Neural crest cell (in vitro differentiated cells): ENCODE data around the gene KCNH6. TPM values are rescaled to one million over a fixed set of nuclear protein-coding genes. Genes with fewer than 3 reads are reported as not detected.

Experiments
- DNase-seq: peaks from one replicate; pipeline ENCODE4 v3.0.0; 2021; ENCODE audit warnings: low read depth, mixed read lengths, low spot score
- H3K27ac Mint-ChIP-seq: one replicate; pipeline ENCODE4 v1.8.0; 2021; ENCODE audit warnings: mild to moderate bottlenecking, mixed read lengths; ENCODE audit not compliant: unreplicated experiment
- H3K27me3 Mint-ChIP-seq: 2 replicates; pipeline ENCODE4 v1.8.0; 2021; ENCODE audit warnings: low read depth, mild to moderate bottlenecking, mixed read lengths
- H3K36me3 Mint-ChIP-seq: 2 replicates; pipeline ENCODE4 v1.8.0; 2021; ENCODE audit warnings: low read depth, mild to moderate bottlenecking, mixed read lengths
- H3K4me1 Mint-ChIP-seq: 2 replicates; pipeline ENCODE4 v1.8.0; 2021; ENCODE audit warnings: mixed read lengths
- H3K4me3 Mint-ChIP-seq: one replicate; pipeline ENCODE4 v1.8.0; 2021; ENCODE audit warnings: mild to moderate bottlenecking, mixed read lengths
- H3K9me3 Mint-ChIP-seq: 2 replicates; pipeline ENCODE4 v1.8.0; 2021; ENCODE audit warnings: mixed read lengths
- CTCF ChIP-seq: fragments of 200-600 bp; sonication (generic); conservative IDR thresholded peaks from 2 replicates; pipeline ENCODE4 v1.5.0; 2021; ENCODE audit warnings: antibody characterized with exemption, mild to moderate bottlenecking
- total RNA-seq: library from RNA; stranded (reverse); gene quantifications from 2 replicates; pipeline ENCODE4 v1.2.1, GENCODE V29; 2021

The KCNH6 gene
- total RNA-seq, 1 donor from 2014 or later = 0.12 TPM

DNA sequence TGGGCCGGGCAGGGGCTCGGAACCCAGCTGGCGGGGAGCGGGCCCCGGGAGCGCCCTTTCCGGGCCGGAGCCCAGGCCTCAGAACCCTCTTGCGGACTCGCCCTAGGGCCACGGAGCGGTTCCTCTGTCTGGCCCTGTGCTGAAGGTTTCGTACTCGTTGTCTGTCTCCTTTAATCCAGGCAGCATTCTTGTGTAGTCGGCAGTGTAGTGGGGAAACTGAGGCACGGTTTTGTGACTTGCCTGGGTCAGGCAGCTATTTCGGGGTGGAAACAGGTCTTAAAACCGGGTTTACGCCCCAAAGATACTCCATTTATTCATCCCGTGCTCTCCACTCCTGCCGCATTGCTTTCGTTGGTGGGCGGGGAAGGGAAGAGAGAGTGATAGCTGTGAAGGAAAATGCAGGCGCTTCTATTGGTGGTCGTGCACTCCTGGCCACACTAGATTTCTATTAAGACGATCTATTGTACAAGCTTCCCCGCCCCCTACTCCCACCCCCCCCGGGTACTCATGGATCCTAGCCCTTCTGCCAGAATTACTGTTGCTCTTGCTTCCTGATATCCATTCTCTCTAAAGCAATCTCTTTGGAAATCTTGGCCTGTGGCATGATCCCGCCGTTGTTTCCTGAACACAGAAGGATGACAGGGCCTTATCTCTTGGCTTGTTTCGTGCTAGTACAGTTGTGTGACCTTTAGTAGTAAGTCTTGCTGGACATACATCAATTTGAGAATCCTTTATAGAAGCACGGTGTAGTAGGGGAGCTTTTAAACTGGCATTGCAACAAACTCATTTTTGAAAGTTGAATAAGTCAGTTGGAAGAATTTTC lies 27.9 kb downstream of the KCNH6 start:
- TF ChIP-seq CTCF = no peak
- no peaks in the 10 kb centered on the region for H3K36me3 Mint-ChIP-seq
- peak overlapping the region; percentile 96 for H3K27ac Mint-ChIP-seq
- peaks cover 28% of the 10 kb centered on the region for H3K4me1 Mint-ChIP-seq
- DNase-seq = peak; percentile 30
- H3K9me3 Mint-ChIP-seq = no peaks in the 10 kb centered on the region
- peak overlapping the region; percentile 98 for H3K4me3 Mint-ChIP-seq
- H3K27me3 Mint-ChIP-seq = no peaks in the 10 kb centered on the region

DNA sequence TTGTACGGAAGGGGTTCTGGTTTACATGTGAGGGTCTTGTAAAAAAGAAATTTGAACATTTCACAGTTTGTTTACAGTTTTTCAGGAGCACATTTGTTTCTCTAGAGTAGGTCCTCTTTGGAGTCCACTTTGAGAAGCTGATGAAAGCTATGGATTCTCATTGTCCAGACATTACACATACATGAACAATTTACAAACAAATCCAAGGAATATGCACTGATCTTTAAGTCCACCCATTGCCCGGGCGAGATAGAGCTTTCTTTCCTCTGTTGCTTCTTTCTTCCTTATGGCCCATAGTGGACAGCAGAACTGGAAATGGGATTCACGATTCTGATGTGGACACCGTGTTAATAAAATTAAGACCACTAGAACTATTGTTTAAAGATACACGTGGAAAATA lies 29.1 kb downstream of the KCNH6 start:
- no peak for DNase-seq
- peaks cover 28% of the 10 kb centered on the region for H3K4me1 Mint-ChIP-seq
- no peaks in the 10 kb centered on the region for H3K36me3 Mint-ChIP-seq
- no peaks in the 10 kb centered on the region for H3K9me3 Mint-ChIP-seq
- TF ChIP-seq CTCF = no peak
- H3K27me3 Mint-ChIP-seq = no peaks in the 10 kb centered on the region
- H3K27ac Mint-ChIP-seq = no peak overlapping the region
- peak overlapping the region; percentile 98 for H3K4me3 Mint-ChIP-seq

DNA sequence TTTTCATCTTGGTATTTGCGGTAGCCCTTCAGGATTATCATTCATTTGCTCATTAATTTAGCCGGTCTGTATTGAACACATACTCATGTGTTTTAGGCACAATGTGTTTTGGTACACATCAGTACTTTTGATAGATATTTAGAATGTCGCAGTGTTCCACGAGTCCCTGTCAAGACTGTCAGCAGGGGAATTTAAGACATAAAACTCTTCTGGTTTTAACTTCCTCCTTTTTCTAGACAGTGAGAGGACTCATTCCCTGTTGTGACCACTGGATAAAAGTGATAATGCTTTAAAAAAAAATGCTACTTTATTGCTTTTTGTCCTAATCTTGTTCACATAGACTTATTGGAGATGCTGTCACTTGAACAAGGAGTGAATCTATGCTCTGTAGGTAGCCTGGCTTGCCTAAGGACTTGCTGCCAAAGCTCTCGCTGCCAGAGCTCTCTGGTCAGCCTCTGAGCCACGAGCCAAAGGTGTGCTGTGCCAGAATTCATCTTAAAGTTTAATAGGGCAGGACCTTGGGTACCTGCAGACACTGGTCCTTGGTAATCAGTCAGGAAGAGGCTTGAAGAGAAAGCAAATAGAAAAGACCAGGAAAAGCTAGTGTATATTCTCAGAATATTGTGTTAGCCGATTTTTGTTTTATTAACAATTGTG lies 32.5 kb downstream of the KCNH6 start:
- Mint-ChIP-seq H3K4me3 (no peak overlapping the region), H3K36me3 (no peaks in the 10 kb centered on the region)

DNA sequence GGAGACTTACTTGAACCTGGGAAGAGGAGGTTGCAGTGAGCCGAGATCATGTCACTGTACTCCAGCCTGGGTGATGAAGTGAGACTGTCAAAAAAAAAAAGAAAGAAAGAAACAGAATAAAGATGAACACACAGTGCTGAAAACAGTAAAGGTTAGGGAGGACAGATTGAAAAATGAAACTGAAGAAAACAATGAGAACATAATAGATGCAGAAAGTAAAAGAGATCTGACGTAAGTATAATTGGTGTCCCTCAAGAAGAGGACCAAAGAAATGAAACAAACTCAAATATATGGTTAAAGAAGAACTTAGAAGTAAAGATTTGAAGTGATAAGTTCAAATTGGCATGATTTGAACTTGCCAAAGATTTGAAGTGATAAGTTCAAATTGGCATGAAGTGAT lies 34.3 kb downstream of the KCNH6 start:
- no peaks in the 10 kb centered on the region for H3K27me3 Mint-ChIP-seq
- no peaks in the 10 kb centered on the region for H3K36me3 Mint-ChIP-seq
- no peaks in the 10 kb centered on the region for H3K9me3 Mint-ChIP-seq
- no peak for DNase-seq
- H3K4me3 Mint-ChIP-seq = no peak overlapping the region
- no peak for TF ChIP-seq CTCF
- H3K27ac Mint-ChIP-seq = no peak overlapping the region
- H3K4me1 Mint-ChIP-seq = peaks cover 6% of the 10 kb centered on the region

More for the DNA sequence above, 32.5 kb downstream of the KCNH6 start:
- no peak for TF ChIP-seq CTCF
- H3K27me3 Mint-ChIP-seq = no peaks in the 10 kb centered on the region
- DNase-seq = no peak
- H3K4me1 Mint-ChIP-seq = peaks cover 18% of the 10 kb centered on the region
- no peak overlapping the region for H3K27ac Mint-ChIP-seq
- no peaks in the 10 kb centered on the region for H3K9me3 Mint-ChIP-seq

- TF ChIP-seq CTCF = no peak
- Mint-ChIP-seq H3K27ac (no peak overlapping the region), H3K9me3 (no peaks in the 10 kb centered on the region), H3K4me1 (no peaks in the 10 kb centered on the region), H3K36me3 (no peaks in the 10 kb centered on the region), H3K27me3 (no peaks in the 10 kb centered on the region), H3K4me3 (no peak overlapping the region)
- no peak for DNase-seq
Measured at GRCh38 chr17:63558441-63558840, 35.3 kb downstream of the KCNH6 start.
